NT2/D1 (cell line): ENCODE data around the gene NADK2.

Source experiments
- DNase-seq: peaks from one replicate; pipeline ENCODE4 v3.0.0-alpha.2; 2011; ENCODE audit warnings: low read depth, low spot score
- H3K27me3 ChIP-seq: 2 replicates; pipeline ENCODE4 v1.6.0; 2011; ENCODE audit warnings: mild to moderate bottlenecking; ENCODE audit not compliant: insufficient read length, insufficient read depth
- H3K36me3 ChIP-seq: 2 replicates; pipeline ENCODE4 v1.6.1; 2011; ENCODE audit warnings: mild to moderate bottlenecking, low read length, mixed read lengths; ENCODE audit not compliant: insufficient read depth, insufficient read length
- H3K4me1 ChIP-seq: 2 replicates; pipeline ENCODE4 v1.5.1; 2011; ENCODE audit not compliant: insufficient read depth, insufficient read length
- H3K4me3 ChIP-seq: 2 replicates; pipeline ENCODE4 v1.5.1; 2011; ENCODE audit warnings: low read depth; ENCODE audit not compliant: insufficient read length
- H3K9ac ChIP-seq: 2 replicates; pipeline ENCODE4 v1.6.0; 2011; ENCODE audit warnings: low read depth; ENCODE audit not compliant: insufficient read length
- H3K9me3 ChIP-seq: 2 replicates; pipeline ENCODE4 v1.5.1; 2011; ENCODE audit warnings: mild to moderate bottlenecking, low read length; ENCODE audit not compliant: insufficient read depth
- SUZ12 ChIP-seq: IDR thresholded peaks from 2 replicates; pipeline ENCODE4 v1.6.1; 2011; ENCODE audit not compliant: insufficient read length, insufficient read depth; ENCODE audit errors: extremely low read depth
- YY1 ChIP-seq: IDR thresholded peaks from 2 replicates; pipeline ENCODE4 v1.6.1; 2011; ENCODE audit not compliant: insufficient read length, insufficient read depth
- ZNF274 ChIP-seq: IDR thresholded peaks from 2 replicates; pipeline ENCODE4 v1.6.1; 2011; ENCODE audit warnings: mild to moderate bottlenecking, low read depth, low read length

The NADK2 gene

DNA sequence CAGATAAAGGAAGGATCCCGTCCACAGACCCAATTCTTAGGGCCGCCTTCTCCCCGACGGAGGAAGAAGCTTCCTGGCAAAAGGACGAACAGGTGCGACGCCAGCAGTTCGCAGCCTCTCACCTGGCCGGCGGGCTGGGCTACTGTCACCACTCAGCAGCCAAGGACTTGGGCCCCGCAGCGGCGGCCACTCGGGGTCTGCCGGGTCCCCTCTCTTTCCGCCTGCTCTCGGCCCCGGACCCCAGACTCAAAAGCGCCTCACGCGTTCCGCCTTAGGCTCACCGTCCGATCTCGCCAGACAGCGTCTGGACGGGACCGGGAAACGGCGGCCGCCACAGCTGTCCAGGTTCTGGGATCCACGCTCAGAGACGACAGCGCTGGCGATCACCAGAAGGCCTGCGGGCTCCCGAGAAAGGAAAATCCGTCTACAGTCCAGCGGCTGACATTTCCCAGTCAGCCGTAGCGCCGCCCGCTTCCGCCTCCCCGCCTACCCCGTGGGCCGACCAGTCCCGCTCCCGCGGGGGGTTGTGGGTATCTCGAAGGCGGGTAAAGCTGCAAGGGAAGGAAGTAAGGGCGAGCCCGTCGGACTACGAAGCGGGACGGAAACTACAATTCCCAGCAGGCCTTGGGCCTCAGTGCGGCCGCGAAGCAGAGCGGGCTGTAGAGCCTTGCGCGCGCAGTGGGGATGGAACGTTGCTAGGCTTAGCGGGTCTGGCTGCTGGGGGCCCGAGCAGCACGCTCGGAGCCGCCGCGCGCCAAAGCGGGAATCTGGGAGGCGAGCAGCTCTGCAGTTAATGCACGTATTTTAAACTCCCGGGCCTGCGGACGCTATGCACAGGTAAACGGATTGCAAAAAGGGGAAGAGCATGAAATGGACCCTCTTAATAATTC is 90.0 kb downstream of the NADK2 start, which contains the start of the genes LMBRD2 and SKP2:
TSS of gene LMBRD2 (minus strand) at position 454 of the 890 bp plus-strand sequence. CDS start 8,538 bp downstream, outside the sequence.
TSS of gene SKP2 (plus strand) at position 678 of the 890 bp plus-strand sequence. CDS start at position 830, 152 bp downstream.
- H3K4me3 ChIP-seq = peak within 1 kb of the TSS; percentile 79
- TF ChIP-seq YY1 (no peak), ZNF274 (no peak), SUZ12 (no peak)
- H3K27me3 ChIP-seq = no peaks in the 10 kb centered on the region
- DNase-seq = peak; percentile 90
- no peaks in the 10 kb centered on the region for H3K9me3 ChIP-seq
- no peaks in the 10 kb centered on the region for H3K4me1 ChIP-seq
- peaks cover 37% of the 10 kb centered on the region for H3K36me3 ChIP-seq
- H3K9ac ChIP-seq = peak within 1 kb of the TSS; percentile 86

DNA sequence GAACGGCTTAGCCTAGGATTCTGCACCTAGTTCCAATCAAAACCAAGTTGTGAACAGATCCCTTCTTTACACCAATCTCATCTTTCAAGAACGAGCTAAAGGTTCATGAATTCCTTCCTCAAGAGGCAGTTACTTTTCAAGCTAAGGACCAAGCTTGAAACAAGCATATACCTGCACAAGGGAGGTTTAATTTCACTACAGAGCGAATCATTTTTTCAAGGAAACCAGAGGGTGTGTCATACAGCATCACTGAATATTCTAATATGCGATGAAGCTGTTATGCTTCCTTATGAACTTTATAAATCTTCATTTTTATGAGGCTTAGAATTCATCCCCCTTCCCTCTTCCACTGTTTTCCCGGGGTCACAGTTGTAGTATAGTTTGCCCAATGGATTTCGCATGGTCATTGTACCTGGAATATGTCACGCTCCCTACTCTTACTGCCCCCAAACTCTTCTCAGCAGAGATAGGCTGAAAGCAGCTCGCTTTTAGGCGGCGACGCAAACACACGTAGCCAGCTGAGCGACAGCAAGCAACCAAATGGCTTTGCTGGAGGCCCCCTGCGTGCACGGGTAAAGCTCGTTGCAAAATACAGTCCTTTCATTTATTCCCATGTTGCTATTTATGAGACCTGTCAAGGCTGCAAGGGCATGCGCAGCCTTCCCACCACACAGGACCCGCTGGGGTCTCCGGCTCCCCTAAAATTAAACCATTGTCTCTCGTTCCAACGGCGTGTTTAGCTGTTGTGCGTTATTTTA is 90.9 kb downstream of the NADK2 start:
- no peaks in the 10 kb centered on the region for H3K27me3 ChIP-seq

DNA sequence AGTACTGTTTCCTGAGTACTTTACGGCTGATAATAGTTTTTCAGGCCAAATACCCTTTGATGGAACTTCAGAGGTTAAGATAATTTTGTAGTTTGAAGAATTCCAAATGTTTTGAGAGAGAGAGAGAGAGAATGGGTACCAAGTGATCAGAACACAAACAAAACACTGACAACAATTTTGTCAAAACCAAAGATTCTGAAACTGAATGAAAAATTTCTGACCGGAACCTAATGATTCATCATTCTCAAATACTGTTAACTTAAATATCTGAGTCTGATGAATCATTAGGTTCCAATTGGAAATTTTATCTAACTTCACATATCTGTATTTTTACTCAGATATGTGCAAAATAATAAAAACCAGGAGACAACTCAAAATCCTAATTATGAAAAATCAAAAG is 94.0 kb downstream of the NADK2 start:
- Histone ChIP-seq H3K4me3 (no peak overlapping the region), H3K27me3 (no peaks in the 10 kb centered on the region), H3K9ac (no peak overlapping the region), H3K9me3 (no peaks in the 10 kb centered on the region), H3K4me1 (no peaks in the 10 kb centered on the region), H3K36me3 (no peaks in the 10 kb centered on the region)
- no peak for DNase-seq
- TF ChIP-seq YY1 = no peak
- no peak for TF ChIP-seq SUZ12
- no peak for TF ChIP-seq ZNF274

More for the DNA sequence above, 90.9 kb downstream of the NADK2 start:
- peak overlapping the region; percentile 79 for H3K4me3 ChIP-seq
- H3K4me1 ChIP-seq = no peaks in the 10 kb centered on the region
- TF ChIP-seq SUZ12 = no peak
- TF ChIP-seq YY1 = no peak
- TF ChIP-seq ZNF274 = no peak
- no peaks in the 10 kb centered on the region for H3K9me3 ChIP-seq
- peak; percentile 23 for DNase-seq
- H3K36me3 ChIP-seq = peaks cover 29% of the 10 kb centered on the region
- peak overlapping the region; percentile 86 for H3K9ac ChIP-seq

DNA sequence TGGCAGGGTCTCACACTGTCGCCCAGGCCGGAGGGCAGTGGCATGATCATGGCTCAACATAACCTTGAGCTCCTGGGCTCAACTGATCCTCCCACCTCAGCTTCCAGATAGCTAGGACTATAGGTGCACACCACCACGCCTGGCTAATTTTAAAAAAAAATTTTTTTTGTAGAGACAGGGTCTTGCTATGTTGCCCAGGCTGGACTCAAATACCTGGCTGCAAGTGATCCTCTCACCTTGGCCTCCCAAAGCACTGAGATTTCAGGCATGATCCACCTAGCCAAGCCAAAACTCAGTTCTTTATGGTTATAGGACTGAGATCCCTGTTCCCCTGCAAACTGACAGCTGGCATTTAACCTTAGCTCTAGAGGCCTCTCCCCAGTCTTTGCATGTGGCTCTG is 95.3 kb downstream of the NADK2 start:
- Histone ChIP-seq H3K9ac (no peak overlapping the region), H3K9me3 (no peaks in the 10 kb centered on the region), H3K4me1 (no peaks in the 10 kb centered on the region), H3K4me3 (no peak overlapping the region), H3K27me3 (no peaks in the 10 kb centered on the region), H3K36me3 (no peaks in the 10 kb centered on the region)
- no peak for TF ChIP-seq SUZ12
- TF ChIP-seq ZNF274 = no peak
- TF ChIP-seq YY1 = no peak
- no peak for DNase-seq

DNA sequence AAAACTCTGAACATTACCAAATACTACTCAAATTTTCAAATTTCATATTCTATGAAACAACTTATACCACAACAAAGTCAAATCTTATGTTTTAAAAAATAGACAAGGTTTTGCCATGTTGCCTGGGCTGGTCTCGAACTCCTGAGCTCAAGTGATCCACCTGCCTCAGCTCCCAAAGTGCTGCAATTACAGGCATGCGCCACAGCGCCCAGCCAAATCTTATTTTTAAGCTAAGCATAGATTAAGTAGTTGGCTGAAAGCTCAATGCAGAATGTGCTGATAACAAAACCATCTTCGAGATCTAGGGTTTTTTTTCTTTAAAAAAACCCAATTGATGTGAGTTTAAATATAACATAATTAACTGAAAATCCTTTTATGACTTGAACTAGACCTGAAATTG is 96.4 kb downstream of the NADK2 start:
- Histone ChIP-seq H3K9me3 (no peaks in the 10 kb centered on the region), H3K36me3 (no peaks in the 10 kb centered on the region), H3K4me1 (no peaks in the 10 kb centered on the region), H3K27me3 (no peaks in the 10 kb centered on the region), H3K4me3 (no peak overlapping the region), H3K9ac (no peak overlapping the region)
- no peak for DNase-seq
- no peak for TF ChIP-seq ZNF274
- TF ChIP-seq YY1 = no peak
- TF ChIP-seq SUZ12 = no peak
